WTC11 (cell line): Measurements from ENCODE around the gene RAB3A. TPM values are rescaled to one million over a fixed set of nuclear protein-coding genes. Genes with fewer than 3 reads are reported as not detected.
A peak's percentile ranks its signal among the peaks of the same experiment; 100 is the strongest.

Experiments used
- ATAC-seq: fragments of 200-7000 bp; cut with Tn5 transposase; 2 replicates; pipeline ENCODE4 v1.10.0; 2021; ENCODE audit warnings: mild to moderate bottlenecking, moderate library complexity
- CTCF ChIA-PET: fragments of 300-600 bp; sonication (Branson Sonifier 250); formaldehyde crosslinking; loops from one replicate; lab custom pipeline; 2021; ENCODE audit warnings: antibody characterized with exemption; lab: Charles Lee
- POLR2A ChIA-PET: fragments of 350-600 bp; sonication (Branson Sonifier 250); formaldehyde crosslinking; loops from one replicate; lab custom pipeline; 2021; ENCODE audit warnings: antibody characterized with exemption; lab: Charles Lee
- DNase-seq: peaks from one replicate; pipeline ENCODE4 v3.0.0; 2021; ENCODE audit warnings: low spot score
- H3K27ac Mint-ChIP-seq: 2 replicates; pipeline ENCODE4 v1.8.0; 2021; ENCODE audit warnings: mixed read lengths
- H3K27me3 Mint-ChIP-seq: 2 replicates; pipeline ENCODE4 v1.8.0; 2021; ENCODE audit warnings: low read depth, mild to moderate bottlenecking, moderate library complexity, mixed read lengths
- H3K36me3 Mint-ChIP-seq: 2 replicates; pipeline ENCODE4 v1.8.0; 2021; ENCODE audit warnings: mixed read lengths
- H3K4me1 Mint-ChIP-seq: 2 replicates; pipeline ENCODE4 v1.8.0; 2022; ENCODE audit warnings: mixed read lengths
- H3K4me3 Mint-ChIP-seq: 2 replicates; pipeline ENCODE4 v1.8.0; 2021; ENCODE audit warnings: mild to moderate bottlenecking, moderate library complexity, mixed read lengths
- H3K9me3 Mint-ChIP-seq: 2 replicates; pipeline ENCODE4 v1.8.0; 2021; ENCODE audit warnings: mixed read lengths
- CREM ChIP-seq: sonication (generic); formaldehyde crosslinking; IDR thresholded peaks from 2 replicates; pipeline ENCODE4 v1.8.1; 2022; ENCODE audit warnings: mild to moderate bottlenecking, missing genetic modification reagents, moderate library complexity
- ERG ChIP-seq: fragments of 250-450 bp; sonication (Bioruptor Pico); IDR thresholded peaks from 2 replicates; pipeline ENCODE4 v1.8.0; 2021; ENCODE audit warnings: mild to moderate bottlenecking
- GABPB1 ChIP-seq: sonication (generic); formaldehyde crosslinking; IDR thresholded peaks from 2 replicates; pipeline ENCODE4 v1.8.1; 2023; ENCODE audit warnings: mild to moderate bottlenecking, missing genetic modification reagents
- GRHL2 ChIP-seq: fragments of 250-450 bp; sonication (Bioruptor Pico); IDR thresholded peaks from 2 replicates; pipeline ENCODE4 v1.8.0; 2022; ENCODE audit warnings: mild to moderate bottlenecking, moderate library complexity; ENCODE audit not compliant: insufficient replicate concordance, severe bottlenecking
- HMGA2 ChIP-seq: fragments of 250-450 bp; sonication (Bioruptor Pico); IDR thresholded peaks from 2 replicates; pipeline ENCODE4 v1.4.0; 2021; ENCODE audit warnings: mild to moderate bottlenecking, moderate library complexity
- JUN ChIP-seq: sonication (generic); formaldehyde crosslinking; IDR thresholded peaks from 2 replicates; pipeline ENCODE4 v1.8.0; 2023; ENCODE audit warnings: mild to moderate bottlenecking, missing genetic modification reagents
- RELA ChIP-seq: sonication (generic); formaldehyde crosslinking; IDR thresholded peaks from 2 replicates; pipeline ENCODE4 v1.8.1; 2022; ENCODE audit warnings: missing genetic modification reagents, mild to moderate bottlenecking, borderline replicate concordance
- RORB ChIP-seq: fragments of 250-450 bp; sonication (Bioruptor Pico); IDR thresholded peaks from 2 replicates; pipeline ENCODE4 v1.9.0; 2021; ENCODE audit warnings: mild to moderate bottlenecking
- SP1 ChIP-seq: sonication (generic); formaldehyde crosslinking; conservative IDR thresholded peaks from 2 replicates; pipeline ENCODE4 v1.8.1; 2022; ENCODE audit warnings: missing genetic modification reagents
- TCF7 ChIP-seq: sonication (generic); formaldehyde crosslinking; IDR thresholded peaks from 2 replicates; pipeline ENCODE4 v1.8.0; 2022; ENCODE audit warnings: mild to moderate bottlenecking, low read depth, missing genetic modification reagents, moderate library complexity
- ZNF121 ChIP-seq: sonication (generic); formaldehyde crosslinking; IDR thresholded peaks from 2 replicates; pipeline ENCODE4 v1.8.0; 2023; ENCODE audit warnings: missing genetic modification reagents
- ZNF232 ChIP-seq: sonication (generic); formaldehyde crosslinking; IDR thresholded peaks from 2 replicates; pipeline ENCODE4 v1.8.0; 2022; ENCODE audit warnings: mild to moderate bottlenecking, missing genetic modification reagents
- ZNF423 ChIP-seq: fragments of 250-450 bp; sonication (Bioruptor Pico); IDR thresholded peaks from 2 replicates; pipeline ENCODE4 v2.1.2; 2022; ENCODE audit warnings: mild to moderate bottlenecking, moderate library complexity
- ZSCAN18 ChIP-seq: fragments of 250-450 bp; sonication (Bioruptor Pico); IDR thresholded peaks from 2 replicates; pipeline ENCODE4 v2.1.2; 2022; ENCODE audit warnings: mild to moderate bottlenecking, moderate library complexity
- total RNA-seq: library from RNA; stranded (reverse); gene quantifications from 3 replicates; pipeline ENCODE4 v1.2.3, GENCODE V29; 2021
- TF ChIP-seq, protein P1 (sequence below): fragments of 250-450 bp; sonication (Bioruptor Pico); conservative IDR thresholded peaks from 2 replicates; pipeline ENCODE4 v1.9.0; 2021; ENCODE audit warnings: mild to moderate bottlenecking
- TF ChIP-seq, protein P2 (sequence below): sonication (generic); formaldehyde crosslinking; IDR thresholded peaks from 2 replicates; pipeline ENCODE4 v1.8.0; 2022; ENCODE audit warnings: mild to moderate bottlenecking, missing genetic modification reagents
- TF ChIP-seq, protein P3 (sequence below): sonication (generic); formaldehyde crosslinking; IDR thresholded peaks from 2 replicates; pipeline ENCODE4 v1.8.0; 2022; ENCODE audit warnings: mild to moderate bottlenecking, missing genetic modification reagents
- TF ChIP-seq, protein P4 (sequence below): sonication (generic); formaldehyde crosslinking; IDR thresholded peaks from 2 replicates; pipeline ENCODE4 v1.8.1; 2022; ENCODE audit warnings: mild to moderate bottlenecking, missing genetic modification reagents, moderate library complexity, borderline replicate concordance

The RAB3A gene
- total RNA-seq, 1 experiment from 2014 or later, result 12.2 TPM

DNA sequence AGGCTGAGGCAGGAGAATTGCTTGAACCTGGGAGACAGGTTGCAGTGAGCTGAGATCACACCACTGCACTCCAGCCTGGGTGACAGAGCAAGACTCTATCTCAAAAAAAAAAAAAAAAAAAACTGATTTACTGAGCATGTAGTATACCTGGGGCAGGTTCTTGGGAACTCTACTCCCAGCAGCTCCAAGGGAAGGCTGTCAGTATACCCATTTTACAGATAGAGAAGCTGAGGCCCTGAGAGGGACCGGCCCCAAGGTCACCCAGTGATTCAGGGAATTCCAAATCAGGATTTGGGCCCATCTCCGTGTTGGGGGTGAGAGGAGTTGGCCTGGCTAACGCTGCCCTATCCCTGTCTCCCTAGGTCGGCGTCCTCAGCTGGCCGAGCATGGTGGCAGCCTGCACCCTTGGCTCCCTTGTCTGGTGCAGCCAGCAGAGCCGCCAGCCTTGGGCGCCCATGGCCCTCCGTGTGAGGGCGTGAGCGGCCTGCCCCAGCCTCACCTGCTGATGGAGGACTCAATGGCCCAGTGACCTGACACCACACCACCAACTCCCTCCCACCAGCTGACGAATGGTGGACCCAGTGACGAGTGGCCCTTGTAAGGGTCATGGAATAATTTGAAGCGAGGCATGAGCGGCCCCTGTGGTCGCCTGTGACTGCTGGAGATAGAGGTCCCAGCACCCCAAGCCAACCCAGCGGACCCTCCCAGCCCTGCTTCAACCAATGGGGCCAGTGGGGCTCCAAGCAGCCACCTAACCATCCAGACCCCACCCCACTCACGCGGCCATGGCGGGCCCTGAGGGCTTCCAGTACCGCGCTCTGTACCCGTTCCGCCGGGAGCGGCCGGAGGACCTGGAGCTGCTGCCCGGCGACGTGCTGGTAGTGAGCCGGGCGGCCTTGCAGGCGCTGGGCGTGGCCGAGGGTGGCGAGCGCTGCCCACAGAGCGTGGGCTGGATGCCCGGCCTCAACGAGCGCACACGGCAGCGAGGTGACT, 48.5 kb downstream of the RAB3A start (continued):
- TF ChIP-seq, protein P1, sequence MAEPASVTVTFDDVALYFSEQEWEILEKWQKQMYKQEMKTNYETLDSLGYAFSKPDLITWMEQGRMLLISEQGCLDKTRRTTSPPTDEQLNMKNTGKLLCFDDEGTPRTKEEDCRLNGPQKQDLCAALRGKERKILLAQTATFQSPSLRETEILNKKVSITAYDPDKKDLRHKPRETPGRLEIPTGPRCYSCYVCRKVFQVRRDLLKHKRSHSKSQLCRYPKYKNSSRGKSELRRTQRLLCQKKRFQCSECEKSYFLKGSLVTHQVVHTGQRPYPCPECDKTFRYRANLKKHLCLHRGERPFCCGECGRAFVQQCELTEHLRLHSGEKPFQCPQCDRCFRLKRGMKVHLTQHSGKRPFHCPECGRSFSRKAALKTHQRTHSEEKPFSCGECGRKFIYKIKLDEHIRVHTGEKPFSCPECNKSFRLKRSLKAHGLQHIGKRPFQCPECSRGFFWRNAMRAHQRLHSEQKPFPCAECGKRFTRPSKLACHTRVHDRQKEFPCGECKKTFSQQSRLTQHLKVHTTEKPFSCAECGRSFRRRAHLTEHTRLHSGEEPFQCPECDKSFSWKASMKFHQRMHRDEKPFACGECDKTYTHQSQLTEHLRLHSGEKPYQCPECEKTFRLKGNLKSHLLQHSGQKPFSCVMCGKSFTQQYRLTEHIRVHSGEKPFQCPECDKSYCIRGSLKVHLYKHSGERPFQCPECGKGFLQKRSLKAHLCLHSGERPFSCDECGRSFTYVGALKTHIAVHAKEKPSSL (CRISPR knock-in tag), result no peak
- TF ChIP-seq JUN (no peak), RORB (CRISPR knock-in tag) (no peak), ERG (CRISPR knock-in tag) (no peak), GABPB1 (CRISPR knock-in tag) (no peak)

DNA sequence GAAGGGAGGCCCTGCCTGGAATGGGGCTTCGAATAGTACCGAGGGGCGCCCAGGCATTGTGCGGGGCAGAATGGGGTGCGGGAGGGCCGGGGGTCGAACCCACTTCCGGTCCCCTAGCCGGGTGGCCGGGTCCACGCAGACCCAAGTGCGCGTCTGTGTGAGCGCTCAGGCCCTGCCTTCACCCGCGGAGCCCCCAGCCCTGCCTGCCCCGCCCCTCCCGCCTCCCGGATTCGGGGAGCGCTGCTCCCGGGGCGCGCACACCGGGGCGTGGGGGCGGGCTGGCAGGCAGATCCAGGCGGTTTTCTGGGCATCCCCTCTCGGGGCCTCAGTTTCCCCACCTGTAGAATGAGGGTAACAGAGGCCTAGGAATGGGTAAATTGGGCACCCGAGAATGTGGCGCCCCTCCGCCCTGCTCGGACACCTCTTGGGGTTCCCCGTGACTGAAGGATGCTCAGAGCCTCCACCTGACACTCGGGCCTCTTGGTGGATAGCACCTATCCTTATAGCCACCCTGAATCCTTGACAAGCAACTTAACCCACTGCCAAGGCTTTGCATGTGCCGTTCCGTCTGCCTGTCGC, 50.2 kb downstream of the RAB3A start:
- no peak for DNase-seq
- Mint-ChIP-seq H3K9me3 (no peaks in the 10 kb centered on the region), H3K4me3 (peak overlapping the region; percentile 84), H3K36me3 (peaks cover 5% of the 10 kb centered on the region; the same call in 1 of the 2 replicates), H3K4me1 (peaks cover 28% of the 10 kb centered on the region), H3K27me3 (no peaks in the 10 kb centered on the region), H3K27ac (peak overlapping the region; percentile 81)
- POLR2A ChIA-PET, result no interaction called here
- CTCF ChIA-PET, result interaction anchor here (0.6 to 2.8 kb wide), 2 partner anchors 41 to 116 kb away, joined by 3 to 16 read pairs; no protein-coding TSS in a partner anchor
- 0 out of 2 replicates have a peak, but pooled peaks have one; percentile 20 for TF ChIP-seq ZNF232 (CRISPR knock-in tag)
- TF ChIP-seq ZSCAN18, result no peak
- ATAC-seq, result no peak

GRCh38 chr19:18152817-18153555, 50.9 kb downstream of the RAB3A start, which contains the start of gene PIK3R2:
Gene PIK3R2 (plus strand): TSS chr19:18153163. CDS start chr19:18155880, 2,717 bp downstream.
- H3K27ac Mint-ChIP-seq, result peak within 1 kb of the TSS; percentile 98
- peaks cover 28% of the 10 kb centered on the region for H3K4me1 Mint-ChIP-seq
- ChIA-PET CTCF (interaction anchor here (0.7 to 2.6 kb wide), 17 partner anchors 8 to 221 kb away, joined by 3 to 31 read pairs (median 4); partner anchors contain the start of genes LSM4, MPV17L2 and RAB3A), POLR2A (no interaction called here)
- ATAC-seq, result peak; percentile 91
- H3K9me3 Mint-ChIP-seq, result no peaks in the 10 kb centered on the region
- peak; percentile 100 for DNase-seq
- H3K36me3 Mint-ChIP-seq, result peaks cover 5% of the 10 kb centered on the region; the same call in 1 of the 2 replicates
- H3K27me3 Mint-ChIP-seq, result no peaks in the 10 kb centered on the region
- H3K4me3 Mint-ChIP-seq, result peak within 1 kb of the TSS; percentile 84
- TF ChIP-seq HMGA2 (CRISPR knock-in tag), result no peak
- TF ChIP-seq ZNF121 (CRISPR knock-in tag), result no peak
- TF ChIP-seq, protein P2, sequence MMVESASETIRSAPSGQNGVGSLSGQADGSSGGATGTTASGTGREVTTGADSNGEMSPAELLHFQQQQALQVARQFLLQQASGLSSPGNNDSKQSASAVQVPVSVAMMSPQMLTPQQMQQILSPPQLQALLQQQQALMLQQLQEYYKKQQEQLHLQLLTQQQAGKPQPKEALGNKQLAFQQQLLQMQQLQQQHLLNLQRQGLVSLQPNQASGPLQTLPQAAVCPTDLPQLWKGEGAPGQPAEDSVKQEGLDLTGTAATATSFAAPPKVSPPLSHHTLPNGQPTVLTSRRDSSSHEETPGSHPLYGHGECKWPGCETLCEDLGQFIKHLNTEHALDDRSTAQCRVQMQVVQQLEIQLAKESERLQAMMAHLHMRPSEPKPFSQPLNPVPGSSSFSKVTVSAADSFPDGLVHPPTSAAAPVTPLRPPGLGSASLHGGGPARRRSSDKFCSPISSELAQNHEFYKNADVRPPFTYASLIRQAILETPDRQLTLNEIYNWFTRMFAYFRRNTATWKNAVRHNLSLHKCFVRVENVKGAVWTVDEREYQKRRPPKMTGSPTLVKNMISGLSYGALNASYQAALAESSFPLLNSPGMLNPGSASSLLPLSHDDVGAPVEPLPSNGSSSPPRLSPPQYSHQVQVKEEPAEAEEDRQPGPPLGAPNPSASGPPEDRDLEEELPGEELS, result 0 out of 2 replicates have a peak, but pooled peaks have one; percentile 2
- TF ChIP-seq, protein P3, sequence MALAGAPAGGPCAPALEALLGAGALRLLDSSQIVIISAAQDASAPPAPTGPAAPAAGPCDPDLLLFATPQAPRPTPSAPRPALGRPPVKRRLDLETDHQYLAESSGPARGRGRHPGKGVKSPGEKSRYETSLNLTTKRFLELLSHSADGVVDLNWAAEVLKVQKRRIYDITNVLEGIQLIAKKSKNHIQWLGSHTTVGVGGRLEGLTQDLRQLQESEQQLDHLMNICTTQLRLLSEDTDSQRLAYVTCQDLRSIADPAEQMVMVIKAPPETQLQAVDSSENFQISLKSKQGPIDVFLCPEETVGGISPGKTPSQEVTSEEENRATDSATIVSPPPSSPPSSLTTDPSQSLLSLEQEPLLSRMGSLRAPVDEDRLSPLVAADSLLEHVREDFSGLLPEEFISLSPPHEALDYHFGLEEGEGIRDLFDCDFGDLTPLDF (CRISPR knock-in tag), result no peak
- TF ChIP-seq, protein P4, sequence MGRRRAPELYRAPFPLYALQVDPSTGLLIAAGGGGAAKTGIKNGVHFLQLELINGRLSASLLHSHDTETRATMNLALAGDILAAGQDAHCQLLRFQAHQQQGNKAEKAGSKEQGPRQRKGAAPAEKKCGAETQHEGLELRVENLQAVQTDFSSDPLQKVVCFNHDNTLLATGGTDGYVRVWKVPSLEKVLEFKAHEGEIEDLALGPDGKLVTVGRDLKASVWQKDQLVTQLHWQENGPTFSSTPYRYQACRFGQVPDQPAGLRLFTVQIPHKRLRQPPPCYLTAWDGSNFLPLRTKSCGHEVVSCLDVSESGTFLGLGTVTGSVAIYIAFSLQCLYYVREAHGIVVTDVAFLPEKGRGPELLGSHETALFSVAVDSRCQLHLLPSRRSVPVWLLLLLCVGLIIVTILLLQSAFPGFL (CRISPR knock-in tag), result no peak
- peak; percentile 76 for TF ChIP-seq SP1 (CRISPR knock-in tag)
- no peak for TF ChIP-seq ZNF423 (CRISPR knock-in tag)
- peak; percentile 9; the same call in 1 of the 2 replicates for TF ChIP-seq CREM
- TF ChIP-seq RELA (CRISPR knock-in tag), result no peak
- TF ChIP-seq GRHL2 (CRISPR knock-in tag), result no peak
- TF ChIP-seq TCF7, result 0 out of 2 replicates have a peak, but pooled peaks have one; percentile 38
- no peak for TF ChIP-seq JUN
